Endothelial cell (in vitro differentiated cells): ENCODE measurements around the gene STX8. TPM values are rescaled to one million over a fixed set of nuclear protein-coding genes. Genes with fewer than 3 reads are reported as not detected.

Source experiments
- DNase-seq: peaks from one replicate; pipeline ENCODE4 v3.0.0; 2021; ENCODE audit warnings: low spot score
- H3K27ac Mint-ChIP-seq: one replicate; pipeline ENCODE4 v1.8.0; 2021; ENCODE audit warnings: mixed read lengths, inconsistent platforms; ENCODE audit not compliant: unreplicated experiment
- H3K27me3 Mint-ChIP-seq: one replicate; pipeline ENCODE4 v1.8.0; 2021; ENCODE audit warnings: mild to moderate bottlenecking, moderate library complexity, mixed read lengths, inconsistent platforms; ENCODE audit not compliant: unreplicated experiment
- H3K36me3 Mint-ChIP-seq: one replicate; pipeline ENCODE4 v1.8.0; 2021; ENCODE audit warnings: mild to moderate bottlenecking, low read depth, mixed read lengths, inconsistent platforms; ENCODE audit not compliant: unreplicated experiment
- H3K4me1 Mint-ChIP-seq: one replicate; pipeline ENCODE4 v1.8.0; 2021; ENCODE audit warnings: mild to moderate bottlenecking, mixed read lengths, inconsistent platforms; ENCODE audit not compliant: unreplicated experiment
- H3K4me3 Mint-ChIP-seq: one replicate; pipeline ENCODE4 v1.8.0; 2021; ENCODE audit warnings: mild to moderate bottlenecking, mixed read lengths, inconsistent platforms; ENCODE audit not compliant: unreplicated experiment
- H3K9me3 Mint-ChIP-seq: one replicate; pipeline ENCODE4 v1.8.0; 2021; ENCODE audit warnings: mixed read lengths, inconsistent platforms; ENCODE audit not compliant: unreplicated experiment
- CTCF ChIP-seq: fragments of 200-600 bp; sonication (generic); IDR thresholded peaks from one replicate; pipeline ENCODE4 v1.5.0; 2021; ENCODE audit warnings: antibody characterized with exemption; ENCODE audit not compliant: unreplicated experiment
- total RNA-seq: library from RNA; stranded (reverse); fragmentation: NEBNext Ultra II Directional; extraction: Animal tissue kit (Norgen Biotek cat#: 25700); gene quantifications from one replicate; pipeline ENCODE4 v1.2.1, GENCODE V29; 2021; ENCODE audit not compliant: unreplicated experiment

The STX8 gene
- total RNA-seq, 1 donor from 2014 or later = 49.2 TPM

- no peaks in the 10 kb centered on the region for H3K36me3 Mint-ChIP-seq
- TF ChIP-seq CTCF = no peak
- DNase-seq = no peak
- no peak overlapping the region for H3K27ac Mint-ChIP-seq
- no peaks in the 10 kb centered on the region for H3K4me1 Mint-ChIP-seq
- H3K9me3 Mint-ChIP-seq = no peaks in the 10 kb centered on the region
- peaks cover 10% of the 10 kb centered on the region for H3K27me3 Mint-ChIP-seq
- no peak overlapping the region for H3K4me3 Mint-ChIP-seq
Measured at GRCh38 chr17:9221922-9222180, 353.8 kb downstream of the STX8 start.

- no peak overlapping the region for H3K27ac Mint-ChIP-seq
- peaks cover 10% of the 10 kb centered on the region for H3K27me3 Mint-ChIP-seq
- H3K9me3 Mint-ChIP-seq = no peaks in the 10 kb centered on the region
- H3K4me3 Mint-ChIP-seq = no peak overlapping the region
- H3K4me1 Mint-ChIP-seq = no peaks in the 10 kb centered on the region
- DNase-seq = no peak
- no peak for TF ChIP-seq CTCF
- peaks cover under 1% of the 10 kb centered on the region for H3K36me3 Mint-ChIP-seq
Measured at GRCh38 chr17:9221147-9221921, 354.3 kb downstream of the STX8 start.

GRCh38 chr17:9220398-9221146 lies 355.0 kb downstream of the STX8 start:
- Mint-ChIP-seq H3K4me1 (no peaks in the 10 kb centered on the region), H3K9me3 (no peaks in the 10 kb centered on the region), H3K27ac (no peak overlapping the region), H3K27me3 (peaks cover 10% of the 10 kb centered on the region), H3K4me3 (no peak overlapping the region), H3K36me3 (peaks cover 4% of the 10 kb centered on the region)
- no peak for DNase-seq
- no peak for TF ChIP-seq CTCF

DNA sequence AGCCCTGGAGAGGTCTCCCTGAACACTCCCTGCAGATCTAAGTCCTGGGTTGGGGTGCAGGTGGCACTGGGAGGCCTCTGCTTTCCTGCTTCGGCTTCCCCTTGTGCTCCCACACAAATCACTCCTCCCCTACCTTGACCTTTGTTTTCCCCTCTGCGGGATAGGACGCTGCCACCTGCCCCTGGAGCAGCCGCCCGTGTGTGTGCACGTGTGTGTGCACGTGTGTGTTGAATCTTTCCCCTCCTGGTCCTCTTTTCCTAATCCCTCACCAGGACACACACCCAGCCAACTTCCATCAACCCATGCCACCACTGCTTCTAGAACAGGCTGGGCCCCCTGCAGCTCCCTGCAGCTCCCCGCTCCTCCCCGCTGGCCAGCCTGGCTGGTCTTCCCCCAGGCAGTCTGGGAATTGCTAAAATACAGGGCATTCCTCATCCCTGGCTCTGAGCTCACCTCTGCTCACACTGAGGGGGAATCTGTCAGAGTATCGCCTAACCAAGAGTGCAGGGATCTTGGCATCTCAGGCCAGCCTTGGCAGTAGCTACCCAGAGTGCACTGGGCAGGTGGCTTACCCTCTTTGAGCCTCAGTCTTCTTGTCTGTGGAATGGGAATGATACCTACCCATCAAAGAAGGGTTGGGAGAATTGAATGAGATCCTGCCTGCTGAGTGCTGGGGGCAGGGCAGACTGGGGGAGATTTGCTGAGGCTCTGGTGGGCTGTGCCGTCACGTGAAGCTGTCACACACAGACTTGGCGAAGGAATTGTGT lies 355.8 kb downstream of the STX8 start:
- no peaks in the 10 kb centered on the region for H3K9me3 Mint-ChIP-seq

More for the DNA sequence above, 355.8 kb downstream of the STX8 start:
- no peak for TF ChIP-seq CTCF
- Mint-ChIP-seq H3K36me3 (peaks cover 4% of the 10 kb centered on the region), H3K4me1 (no peaks in the 10 kb centered on the region), H3K27ac (no peak overlapping the region), H3K27me3 (peaks cover 10% of the 10 kb centered on the region), H3K4me3 (no peak overlapping the region)
- DNase-seq = no peak
